HEK293 (cell line): ENCODE data around the gene IDH1.

Experiments used
- AEBP2 ChIP-seq: fragments of 450-650 bp; formaldehyde crosslinking; IDR thresholded peaks from 2 replicates; pipeline ENCODE4 v1.5.1; 2016; ENCODE audit warnings: missing biosample characterization, missing genetic modification characterization, borderline replicate concordance
- HOXD13 ChIP-seq: sonication (generic); formaldehyde crosslinking; IDR thresholded peaks from 2 replicates; pipeline ENCODE4 v1.8.0; 2022; ENCODE audit warnings: missing genetic modification reagents, borderline replicate concordance
- KLF1 ChIP-seq: fragments of 450-650 bp; formaldehyde crosslinking; IDR thresholded peaks from 2 replicates; pipeline ENCODE4 v1.5.1; 2016; ENCODE audit warnings: missing biosample characterization, missing genetic modification characterization
- KLF16 ChIP-seq: fragments of 450-650 bp; formaldehyde crosslinking; IDR thresholded peaks from 2 replicates; pipeline ENCODE4 v1.5.1; 2017; ENCODE audit warnings: missing biosample characterization, missing genetic modification characterization
- PRDM6 ChIP-seq: fragments of 450-650 bp; formaldehyde crosslinking; IDR thresholded peaks from 2 replicates; pipeline ENCODE4 v1.5.1; 2017; ENCODE audit warnings: missing biosample characterization, missing genetic modification characterization
- RBAK ChIP-seq: fragments of 450-650 bp; formaldehyde crosslinking; IDR thresholded peaks from 2 replicates; pipeline ENCODE4 v1.5.1; 2016; ENCODE audit warnings: missing biosample characterization, missing genetic modification characterization
- SP2 ChIP-seq: fragments of 450-650 bp; formaldehyde crosslinking; IDR thresholded peaks from 2 replicates; pipeline ENCODE4 v1.5.1; 2016; ENCODE audit warnings: missing biosample characterization, missing genetic modification characterization
- SP7 ChIP-seq: fragments of 450-650 bp; formaldehyde crosslinking; IDR thresholded peaks from 2 replicates; pipeline ENCODE4 v1.5.1; 2016; ENCODE audit warnings: missing biosample characterization, missing genetic modification characterization
- TCF7L2 ChIP-seq: IDR thresholded peaks from 2 replicates; pipeline ENCODE4 v1.6.1; 2011; ENCODE audit warnings: low read depth, mild to moderate bottlenecking, inconsistent platforms, low read length, moderate library complexity, borderline replicate concordance
- ZBTB48 ChIP-seq: fragments of 450-650 bp; formaldehyde crosslinking; IDR thresholded peaks from 2 replicates; pipeline ENCODE4 v1.5.1; 2016; ENCODE audit warnings: missing biosample characterization, missing genetic modification characterization
- ZNF138 ChIP-seq: fragments of 450-650 bp; formaldehyde crosslinking; IDR thresholded peaks from 2 replicates; pipeline ENCODE4 v1.5.1; 2016; ENCODE audit warnings: missing biosample characterization, missing genetic modification characterization, borderline replicate concordance
- ZNF19 ChIP-seq: fragments of 450-650 bp; formaldehyde crosslinking; IDR thresholded peaks from 2 replicates; pipeline ENCODE4; 2016; ENCODE audit warnings: missing biosample characterization, missing genetic modification characterization, low read depth
- ZNF274 ChIP-seq, 2 experiments: fragments of 200-500 bp in 1 of 2; fragments of 450-650 bp in 1 of 2; sonication (Bioruptor generic) in 1 of 2; formaldehyde crosslinking in 1 of 2; IDR thresholded peaks; 2 replicates each; pipeline versions ENCODE4 v1.5.1 to v1.6.1; 2014 to 2016; ENCODE audit warnings: borderline replicate concordance in 1 of 2, inconsistent platforms in 1 of 2, low read length in 1 of 2, missing biosample characterization in 1 of 2, missing genetic modification characterization in 1 of 2
- ZNF292 ChIP-seq: fragments of 450-650 bp; formaldehyde crosslinking; IDR thresholded peaks from 2 replicates; pipeline ENCODE4 v1.5.1; 2016; ENCODE audit warnings: low read depth, missing biosample characterization, missing genetic modification characterization, borderline replicate concordance
- ZNF335 ChIP-seq: fragments of 450-650 bp; formaldehyde crosslinking; conservative IDR thresholded peaks from 2 replicates; pipeline ENCODE4 v1.5.1; 2016; ENCODE audit warnings: missing biosample characterization, missing genetic modification characterization
- ZNF473 ChIP-seq: fragments of 450-650 bp; formaldehyde crosslinking; IDR thresholded peaks from 2 replicates; pipeline ENCODE4 v1.5.1; 2017; ENCODE audit warnings: missing biosample characterization, missing genetic modification characterization
- ZNF488 ChIP-seq: fragments of 450-650 bp; formaldehyde crosslinking; IDR thresholded peaks from 2 replicates; pipeline ENCODE4 v1.5.1; 2016; ENCODE audit warnings: missing biosample characterization, missing genetic modification characterization
- ZNF521 ChIP-seq: fragments of 450-650 bp; formaldehyde crosslinking; IDR thresholded peaks from 2 replicates; pipeline ENCODE4 v1.5.1; 2017; ENCODE audit warnings: missing biosample characterization, mild to moderate bottlenecking, missing genetic modification characterization
- ZNF529 ChIP-seq: fragments of 450-650 bp; formaldehyde crosslinking; IDR thresholded peaks from 2 replicates; pipeline ENCODE4 v1.5.1; 2017; ENCODE audit warnings: missing genetic modification characterization, missing biosample characterization; ENCODE audit not compliant: insufficient replicate concordance
- ZNF555 ChIP-seq: fragments of 450-650 bp; formaldehyde crosslinking; conservative IDR thresholded peaks from 2 replicates; pipeline ENCODE4 v1.5.1; 2017; ENCODE audit warnings: missing biosample characterization, mild to moderate bottlenecking, missing genetic modification characterization, inconsistent platforms
- ZNF621 ChIP-seq: fragments of 450-650 bp; formaldehyde crosslinking; IDR thresholded peaks from 2 replicates; pipeline ENCODE4 v1.5.1; 2017; ENCODE audit warnings: missing biosample characterization, missing genetic modification characterization
- ZNF623 ChIP-seq: fragments of 450-650 bp; formaldehyde crosslinking; IDR thresholded peaks from 2 replicates; pipeline ENCODE4 v1.5.1; 2016; ENCODE audit warnings: missing biosample characterization, missing genetic modification characterization
- ZNF664 ChIP-seq: fragments of 450-650 bp; formaldehyde crosslinking; IDR thresholded peaks from 2 replicates; pipeline ENCODE4 v1.5.1; 2016; ENCODE audit warnings: missing biosample characterization, missing genetic modification characterization
- ZNF747 ChIP-seq: fragments of 450-650 bp; formaldehyde crosslinking; IDR thresholded peaks from 2 replicates; pipeline ENCODE4 v1.5.1; 2016; ENCODE audit warnings: missing biosample characterization, missing genetic modification characterization
- ZSCAN16 ChIP-seq: fragments of 450-650 bp; formaldehyde crosslinking; IDR thresholded peaks from 2 replicates; pipeline ENCODE4 v1.5.1; 2016; ENCODE audit warnings: missing biosample characterization, missing genetic modification characterization
- ZXDB ChIP-seq: fragments of 450-650 bp; formaldehyde crosslinking; IDR thresholded peaks from 2 replicates; pipeline ENCODE4 v1.5.1; 2016; ENCODE audit warnings: missing biosample characterization, missing genetic modification characterization
- TF ChIP-seq, protein P1 (sequence below): fragments of 450-650 bp; formaldehyde crosslinking; IDR thresholded peaks from 2 replicates; pipeline ENCODE4 v1.5.1; 2016; ENCODE audit warnings: missing biosample characterization, missing genetic modification characterization
- TF ChIP-seq, protein P2 (sequence below): fragments of 450-650 bp; formaldehyde crosslinking; IDR thresholded peaks from 2 replicates; pipeline ENCODE4 v1.5.1; 2016; ENCODE audit warnings: missing biosample characterization, missing genetic modification characterization
- TF ChIP-seq, protein P3 (sequence below): fragments of 450-650 bp; formaldehyde crosslinking; IDR thresholded peaks from 2 replicates; pipeline ENCODE4; 2016; ENCODE audit warnings: missing biosample characterization, missing genetic modification characterization

The IDH1 gene

DNA sequence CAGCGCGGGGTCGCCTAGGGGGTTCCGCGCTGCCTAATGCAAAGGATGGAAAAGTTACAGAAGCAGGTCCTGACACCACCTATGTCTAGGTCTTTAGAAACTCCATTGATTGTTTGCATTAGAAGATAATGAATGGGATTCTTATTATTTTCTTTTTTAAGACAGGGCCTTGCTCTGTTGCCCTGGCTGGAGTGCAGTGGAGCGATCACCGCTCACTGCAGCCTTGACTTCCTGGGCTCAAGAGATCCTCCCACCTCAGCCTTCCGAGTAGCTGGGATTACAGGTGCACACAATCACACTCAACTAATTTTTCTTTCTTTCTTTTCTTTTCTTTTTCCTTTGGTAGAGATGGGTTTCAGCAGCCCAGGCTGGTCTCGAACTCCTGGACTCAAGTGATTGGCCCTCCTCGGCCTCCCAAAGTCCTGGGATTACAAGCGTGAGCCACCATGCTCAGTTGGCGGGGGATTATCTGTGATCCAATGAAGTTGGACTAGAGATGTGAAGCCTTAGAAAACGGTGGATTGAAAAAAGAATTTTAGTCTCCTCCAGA, 761 bp upstream of the IDH1 start (continued):
- TF ChIP-seq, protein P1, sequence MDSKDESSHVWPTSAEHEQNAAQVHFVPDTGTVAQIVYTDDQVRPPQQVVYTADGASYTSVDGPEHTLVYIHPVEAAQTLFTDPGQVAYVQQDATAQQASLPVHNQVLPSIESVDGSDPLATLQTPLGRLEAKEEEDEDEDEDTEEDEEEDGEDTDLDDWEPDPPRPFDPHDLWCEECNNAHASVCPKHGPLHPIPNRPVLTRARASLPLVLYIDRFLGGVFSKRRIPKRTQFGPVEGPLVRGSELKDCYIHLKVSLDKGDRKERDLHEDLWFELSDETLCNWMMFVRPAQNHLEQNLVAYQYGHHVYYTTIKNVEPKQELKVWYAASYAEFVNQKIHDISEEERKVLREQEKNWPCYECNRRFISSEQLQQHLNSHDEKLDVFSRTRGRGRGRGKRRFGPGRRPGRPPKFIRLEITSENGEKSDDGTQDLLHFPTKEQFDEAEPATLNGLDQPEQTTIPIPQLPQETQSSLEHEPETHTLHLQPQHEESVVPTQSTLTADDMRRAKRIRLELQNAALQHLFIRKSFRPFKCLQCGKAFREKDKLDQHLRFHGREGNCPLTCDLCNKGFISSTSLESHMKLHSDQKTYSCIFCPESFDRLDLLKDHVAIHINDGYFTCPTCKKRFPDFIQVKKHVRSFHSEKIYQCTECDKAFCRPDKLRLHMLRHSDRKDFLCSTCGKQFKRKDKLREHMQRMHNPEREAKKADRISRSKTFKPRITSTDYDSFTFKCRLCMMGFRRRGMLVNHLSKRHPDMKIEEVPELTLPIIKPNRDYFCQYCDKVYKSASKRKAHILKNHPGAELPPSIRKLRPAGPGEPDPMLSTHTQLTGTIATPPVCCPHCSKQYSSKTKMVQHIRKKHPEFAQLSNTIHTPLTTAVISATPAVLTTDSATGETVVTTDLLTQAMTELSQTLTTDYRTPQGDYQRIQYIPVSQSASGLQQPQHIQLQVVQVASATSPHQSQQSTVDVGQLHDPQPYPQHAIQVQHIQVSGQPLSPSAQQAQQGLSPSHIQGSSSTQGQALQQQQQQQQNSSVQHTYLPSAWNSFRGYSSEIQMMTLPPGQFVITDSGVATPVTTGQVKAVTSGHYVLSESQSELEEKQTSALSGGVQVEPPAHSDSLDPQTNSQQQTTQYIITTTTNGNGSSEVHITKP (tag by site-specific recombination): peak; percentile 45
- TF ChIP-seq KLF16 (tag by site-specific recombination): no peak
- no peak for TF ChIP-seq ZNF138 (tag by site-specific recombination)
- TF ChIP-seq ZNF747 (tag by site-specific recombination): no peak
- TF ChIP-seq RBAK: no peak
- TF ChIP-seq, protein P2, sequence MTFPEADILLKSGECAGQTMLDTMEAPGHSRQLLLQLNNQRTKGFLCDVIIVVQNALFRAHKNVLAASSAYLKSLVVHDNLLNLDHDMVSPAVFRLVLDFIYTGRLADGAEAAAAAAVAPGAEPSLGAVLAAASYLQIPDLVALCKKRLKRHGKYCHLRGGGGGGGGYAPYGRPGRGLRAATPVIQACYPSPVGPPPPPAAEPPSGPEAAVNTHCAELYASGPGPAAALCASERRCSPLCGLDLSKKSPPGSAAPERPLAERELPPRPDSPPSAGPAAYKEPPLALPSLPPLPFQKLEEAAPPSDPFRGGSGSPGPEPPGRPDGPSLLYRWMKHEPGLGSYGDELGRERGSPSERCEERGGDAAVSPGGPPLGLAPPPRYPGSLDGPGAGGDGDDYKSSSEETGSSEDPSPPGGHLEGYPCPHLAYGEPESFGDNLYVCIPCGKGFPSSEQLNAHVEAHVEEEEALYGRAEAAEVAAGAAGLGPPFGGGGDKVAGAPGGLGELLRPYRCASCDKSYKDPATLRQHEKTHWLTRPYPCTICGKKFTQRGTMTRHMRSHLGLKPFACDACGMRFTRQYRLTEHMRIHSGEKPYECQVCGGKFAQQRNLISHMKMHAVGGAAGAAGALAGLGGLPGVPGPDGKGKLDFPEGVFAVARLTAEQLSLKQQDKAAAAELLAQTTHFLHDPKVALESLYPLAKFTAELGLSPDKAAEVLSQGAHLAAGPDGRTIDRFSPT (tag by site-specific recombination): no peak
- no peak for TF ChIP-seq ZNF623 (tag by site-specific recombination)
- no peak for TF ChIP-seq ZNF621 (tag by site-specific recombination)
- TF ChIP-seq ZNF555 (tag by site-specific recombination): no peak
- no peak for TF ChIP-seq ZNF529 (tag by site-specific recombination)
- TF ChIP-seq ZNF335 (tag by site-specific recombination): peak; percentile 79
- TF ChIP-seq HOXD13 (CRISPR knock-in tag): no peak
- no peak for TF ChIP-seq ZNF488 (tag by site-specific recombination)
- no peak for TF ChIP-seq TCF7L2
- TF ChIP-seq ZNF664 (tag by site-specific recombination): no peak
- TF ChIP-seq ZNF473 (tag by site-specific recombination): no peak
- no peak for TF ChIP-seq SP7 (tag by site-specific recombination)
- TF ChIP-seq ZNF292 (tag by site-specific recombination): no peak
- TF ChIP-seq, protein P3, sequence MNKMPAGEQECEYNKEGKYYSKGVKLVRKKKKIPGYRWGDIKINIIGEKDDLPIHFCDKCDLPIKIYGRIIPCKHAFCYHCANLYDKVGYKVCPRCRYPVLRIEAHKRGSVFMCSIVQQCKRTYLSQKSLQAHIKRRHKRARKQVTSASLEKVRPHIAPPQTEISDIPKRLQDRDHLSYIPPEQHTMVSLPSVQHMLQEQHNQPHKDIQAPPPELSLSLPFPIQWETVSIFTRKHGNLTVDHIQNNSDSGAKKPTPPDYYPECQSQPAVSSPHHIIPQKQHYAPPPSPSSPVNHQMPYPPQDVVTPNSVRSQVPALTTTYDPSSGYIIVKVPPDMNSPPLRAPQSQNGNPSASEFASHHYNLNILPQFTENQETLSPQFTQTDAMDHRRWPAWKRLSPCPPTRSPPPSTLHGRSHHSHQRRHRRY: no peak
- no peak for TF ChIP-seq PRDM6 (tag by site-specific recombination)
- no peak for TF ChIP-seq ZSCAN16 (tag by site-specific recombination)
- no peak for TF ChIP-seq ZNF521 (tag by site-specific recombination)
- no peak for TF ChIP-seq SP2 (tag by site-specific recombination)
- no peak for TF ChIP-seq ZNF19
- TF ChIP-seq ZXDB (tag by site-specific recombination): no peak
- TF ChIP-seq AEBP2 (tag by site-specific recombination): no peak
- TF ChIP-seq ZBTB48 (tag by site-specific recombination): no peak
- TF ChIP-seq KLF1 (tag by site-specific recombination): no peak
- no peak for TF ChIP-seq ZNF274 (IDR thresholded peaks at IDR 0.05; ENCODE audit: low read length)
- TF ChIP-seq ZNF274 (tag by site-specific recombination; IDR thresholded peaks at IDR 0.05; ENCODE audit: borderline replicate concordance): no peak
